Mesenteric fat pad (tissue), 1 donor: ENCODE results near the gene RAET1L. TPM values are rescaled to one million over a fixed set of nuclear protein-coding genes. Genes with fewer than 3 reads are reported as not detected.

ENCODE experiments used
- total RNA-seq: library from RNA; stranded (reverse); fragmentation: NEBNext Ultra II Directional; extraction: Animal tissue kit (Norgen Biotek cat#: 25700); gene quantifications from one replicate; pipeline ENCODE4 v1.2.1, GENCODE V29; 2021
- donor health status: DM: yes; HTN: yes; CAD: no.

The RAET1L gene
- total RNA-seq, 1 donor from 2014 or later = not detected

Other genes starting within 250 kb of the RAET1L start
- 24.2 TPM for gene LRP11, start 161.2 kb downstream of the RAET1L start, total RNA-seq
- gene RAET1E, start 127.4 kb downstream of the RAET1L start, total RNA-seq = 0.29 TPM
- 0.51 TPM for gene RAET1G, start 102.4 kb downstream of the RAET1L start, total RNA-seq
- 0.96 TPM for gene ULBP2, start 83.5 kb downstream of the RAET1L start, total RNA-seq
- 0.19 TPM for gene ULBP1, start 61.6 kb downstream of the RAET1L start, total RNA-seq
- gene ULBP3, start 43.6 kb upstream of the RAET1L start, total RNA-seq = 3.0 TPM
- gene PPP1R14C, start 117.5 kb upstream of the RAET1L start, total RNA-seq = 0.26 TPM